PC-9 (cell line): Measurements from ENCODE around the gene TOMT. TPM values are rescaled to one million over a fixed set of nuclear protein-coding genes. Genes with fewer than 3 reads are reported as not detected.

Experiments used
- BruUV-seq: library from RNA; stranded (reverse); fragments of 400-500 nt; replicated peaks from 2 replicates; lab custom pipeline; 2021; lab: Mats Ljungman, UMichigan
- CTCF ChIA-PET: fragments of 300-600 bp; sonication (Branson Sonifier 250); formaldehyde crosslinking; loops from one replicate; lab custom pipeline; 2022; ENCODE audit warnings: antibody characterized with exemption; lab: Charles Lee
- POLR2A ChIA-PET: fragments of 300-600 bp; sonication (Branson Sonifier 250); formaldehyde crosslinking; loops from one replicate; lab custom pipeline; 2022; ENCODE audit warnings: antibody characterized with exemption; ENCODE audit not compliant: unreplicated experiment; lab: Charles Lee
- DNase-seq, 2 experiments: peaks; one replicate each; pipeline versions ENCODE4 v3.0.0 to v3.0.0-alpha.2; 2015 to 2022; ENCODE audit warnings: mixed read lengths in 1 of 2
- H2AFZ ChIP-seq: fragments of 200-600 bp; sonication (generic); 2 replicates; pipeline ENCODE4 v1.8.1; 2017; ENCODE audit warnings: antibody characterized with exemption
- H3F3A ChIP-seq: fragments of 200-600 bp; sonication (generic); 2 replicates; pipeline ENCODE4 v1.8.1; 2017; ENCODE audit warnings: antibody characterized with exemption, mild to moderate bottlenecking, low read depth; ENCODE audit not compliant: insufficient read depth
- H3K27ac ChIP-seq: fragments of 200-600 bp; sonication (generic); 2 replicates; pipeline ENCODE4 v1.6.1; 2016; ENCODE audit warnings: mixed run types
- H3K27me3 ChIP-seq: fragments of 200-600 bp; sonication (generic); 2 replicates; pipeline ENCODE4 v1.6.1; 2016; ENCODE audit warnings: low read depth, mixed run types; ENCODE audit not compliant: insufficient read depth
- H3K36me3 ChIP-seq: fragments of 200-600 bp; sonication (generic); 2 replicates; pipeline ENCODE4 v1.6.1; 2016; ENCODE audit warnings: low read depth, mixed run types
- H3K4me1 ChIP-seq: fragments of 200-600 bp; sonication (generic); replicated peaks from 2 replicates; pipeline ENCODE4 v1.6.1; 2016; ENCODE audit warnings: mixed run types; ENCODE audit not compliant: insufficient read depth
- H3K4me2 ChIP-seq: fragments of 200-600 bp; sonication (generic); 2 replicates; pipeline ENCODE4 v1.6.1; 2017; ENCODE audit warnings: mixed run types
- H3K4me3 ChIP-seq: fragments of 200-600 bp; sonication (generic); 2 replicates; pipeline ENCODE4 v1.6.1; 2016; ENCODE audit warnings: mixed run types
- H3K79me2 ChIP-seq: fragments of 200-600 bp; sonication (generic); 2 replicates; pipeline ENCODE4 v1.6.1; 2017; ENCODE audit warnings: low read depth, mixed run types
- H3K9me2 ChIP-seq: fragments of 200-600 bp; sonication (generic); 2 replicates; pipeline ENCODE4 v1.8.1; 2017; ENCODE audit warnings: mild to moderate bottlenecking; ENCODE audit not compliant: insufficient read depth
- H3K9me3 ChIP-seq: fragments of 200-600 bp; sonication (generic); 2 replicates; pipeline ENCODE4 v1.8.1; 2016; ENCODE audit warnings: low read depth; ENCODE audit not compliant: insufficient read depth
- H4K20me1 ChIP-seq: fragments of 200-600 bp; sonication (generic); 2 replicates; pipeline ENCODE4 v1.8.1; 2017; ENCODE audit not compliant: insufficient read depth
- CTCF ChIP-seq: fragments of 200-600 bp; sonication (generic); conservative IDR thresholded peaks from 2 replicates; pipeline ENCODE4 v1.6.1; 2017; ENCODE audit warnings: mixed run types, antibody characterized with exemption, mild to moderate bottlenecking, moderate library complexity
- EZH2 ChIP-seq: fragments of 200-600 bp; sonication (generic); IDR thresholded peaks from 2 replicates; pipeline ENCODE4 v1.8.0; 2017; ENCODE audit warnings: antibody characterized with exemption, low read depth
- intact Hi-C: fragments of 100-400 bp; cut with micrococcal nuclease; formaldehyde crosslinking; loops from one replicate; pipeline ENCODE4 v1.10.0; 2022; ENCODE audit not compliant: unreplicated experiment
- total RNA-seq: library from RNA; stranded (reverse); gene quantifications from 2 replicates; pipeline ENCODE4 v1.2.3, GENCODE V29; 2021

Gene TOMT
- total RNA-seq, 1 experiment from 2014 or later = not detected

- ChIA-PET CTCF (interaction anchor here (0.8 kb wide), 1 partner anchor 10 kb away, joined by 13 read pairs; no protein-coding TSS in a partner anchor), POLR2A (interaction anchor here (0.7 to 0.9 kb wide), 2 partner anchors 143 to 1598 kb away, joined by 4 to 12 read pairs; no protein-coding TSS in a partner anchor)
- peak overlapping the region; percentile 92 for H3K4me3 ChIP-seq
- peak overlapping the region; percentile 50 for H3K27ac ChIP-seq
- TF ChIP-seq CTCF (no peak), EZH2 (no peak)
- peak overlapping the region; percentile 96 for H3K4me2 ChIP-seq
- H3K27me3 ChIP-seq = no peaks in the 10 kb centered on the region
- no TSS peak for BruUV-seq
- 0 out of 2 replicates have a peak, but pooled peaks cover 3% of the 10 kb centered on the region for H4K20me1 ChIP-seq
- no peaks in the 10 kb centered on the region for H3K9me2 ChIP-seq
- H3K36me3 ChIP-seq = 0 out of 2 replicates have a peak, but pooled peaks cover 4% of the 10 kb centered on the region
- DNase-seq = no peak
- H2AFZ ChIP-seq = peak overlapping the region; percentile 80
- H3K79me2 ChIP-seq = peaks cover 52% of the 10 kb centered on the region
- intact Hi-C loops = loop anchor here (1.0 to 5.0 kb wide), 5 partner anchors 8 to 153 kb away; partner anchors contain the start of genes ANAPC15, INPPL1, RNF121 and XNDC1N
- H3K4me1 ChIP-seq = peaks cover 41% of the 10 kb centered on the region
- peaks cover 36% of the 10 kb centered on the region for H3F3A ChIP-seq
- no peaks in the 10 kb centered on the region for H3K9me3 ChIP-seq
Measured at GRCh38 chr11:72079819-72080325, 25.9 kb upstream of the TOMT start.

GRCh38 chr11:72080326-72081183, 25.2 kb upstream of the TOMT start, which contains the start of the genes LRRC51 and NUMA1:
LRRC51 (plus strand) TSS chr11:72080850; CDS start chr11:72089084, 8,234 bp downstream.
NUMA1 (minus strand) TSS chr11:72080542; CDS start chr11:72035943, 44,599 bp downstream.
- Histone ChIP-seq H3K4me1 (peaks cover 41% of the 10 kb centered on the region), H2AFZ (peak within 1 kb of the TSS; percentile 89), H3K27ac (peak within 1 kb of the TSS; percentile 62), H3K27me3 (no peaks in the 10 kb centered on the region), H4K20me1 (0 out of 2 replicates have a peak, but pooled peaks cover 3% of the 10 kb centered on the region), H3K9me3 (no peaks in the 10 kb centered on the region), H3K9me2 (no peaks in the 10 kb centered on the region), H3K4me2 (peak within 1 kb of the TSS; percentile 96), H3K4me3 (peak within 1 kb of the TSS; percentile 92), H3F3A (peaks cover 36% of the 10 kb centered on the region), H3K79me2 (peaks cover 45% of the 10 kb centered on the region), H3K36me3 (0 out of 2 replicates have a peak, but pooled peaks cover 4% of the 10 kb centered on the region)
- DNase-seq = peak; percentile 100
- intact Hi-C loops = loop anchor here (1.0 to 5.0 kb wide), 5 partner anchors 8 to 153 kb away; partner anchors contain the start of genes ANAPC15, INPPL1, RNF121 and XNDC1N
- ChIA-PET POLR2A (interaction anchor here (0.5 to 0.9 kb wide), 2 partner anchors 150 to 1598 kb away, joined by 3 to 12 read pairs; no protein-coding TSS in a partner anchor), CTCF (interaction anchor here (0.8 kb wide), 1 partner anchor 11 kb away, joined by 13 read pairs; no protein-coding TSS in a partner anchor)
- BruUV-seq = no TSS peak
- TF ChIP-seq CTCF (no peak), EZH2 (no peak)

GRCh38 chr11:72081184-72081644, 24.5 kb upstream of the TOMT start:
- peak overlapping the region; percentile 78 for H3K4me2 ChIP-seq
- POLR2A ChIA-PET = interaction anchor here (0.5 to 1.0 kb wide), 6 partner anchors 11 to 335 kb away, joined by 3 to 6 read pairs (median 3); no protein-coding TSS in a partner anchor

More at GRCh38 chr11:72081184-72081644, 24.5 kb upstream of the TOMT start:
- BruUV-seq = TSS peak; percentile 72
- Histone ChIP-seq H3K27ac (peak overlapping the region; percentile 62), H3K4me3 (peak overlapping the region; percentile 59), H4K20me1 (0 out of 2 replicates have a peak, but pooled peaks cover 3% of the 10 kb centered on the region), H3K27me3 (no peaks in the 10 kb centered on the region), H3K36me3 (no peaks in the 10 kb centered on the region), H3K9me2 (no peaks in the 10 kb centered on the region), H3K79me2 (peaks cover 38% of the 10 kb centered on the region), H3K9me3 (no peaks in the 10 kb centered on the region), H3F3A (peaks cover 36% of the 10 kb centered on the region), H2AFZ (peak overlapping the region; percentile 89), H3K4me1 (peaks cover 41% of the 10 kb centered on the region)
- no peak for DNase-seq
- CTCF ChIA-PET = no interaction called here
- intact Hi-C loops = loop anchor here (5.0 kb wide), 2 partner anchors 141 to 154 kb away; partner anchors contain the start of genes INPPL1, RNF121 and XNDC1N
- TF ChIP-seq CTCF = no peak
